ENCODE results near the gene FGF11.

DNA sequence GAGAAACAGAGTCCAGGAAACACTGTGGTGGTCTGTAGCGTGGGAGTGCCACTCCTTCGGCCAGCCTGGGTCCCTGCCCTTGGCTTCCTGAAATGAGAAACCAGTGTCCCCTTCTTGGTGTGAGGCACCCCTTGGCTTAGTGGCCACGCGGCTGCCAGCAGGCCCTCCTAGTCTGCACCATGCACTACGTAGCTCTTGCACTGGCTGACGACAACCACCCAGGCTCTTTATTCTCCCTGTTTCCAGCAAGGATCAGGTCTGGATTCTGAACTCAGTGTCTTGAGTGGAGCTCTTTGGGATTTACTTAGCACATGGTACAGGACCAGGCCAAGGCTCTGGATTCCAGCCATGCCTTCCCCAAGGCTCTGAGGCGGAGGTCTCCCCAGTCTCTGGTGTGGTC, 11.8 kb upstream of the FGF11 start:
- TF ChIP-seq POLR2A (IDR thresholded peaks at IDR 0.05; ENCODE audit: low read depth, low read length) (no peak), RFX5 (IDR thresholded peaks at IDR 0.05; ENCODE audit: low read depth, low read length) (no peak), FOS (IDR thresholded peaks at IDR 0.05; ENCODE audit: low read depth, low read length) (no peak), RCOR1 (IDR thresholded peaks at IDR 0.05; ENCODE audit: insufficient replicate concordance, low read length) (no peak), MXI1 (IDR thresholded peaks at IDR 0.05; ENCODE audit: borderline replicate concordance, low read depth, low read length) (no peak), USF2 (IDR thresholded peaks at IDR 0.05; ENCODE audit: low read depth, low read length) (no peak), BHLHE40 (IDR thresholded peaks at IDR 0.05; ENCODE audit: low read depth, low read length) (no peak), CEBPB (IDR thresholded peaks at IDR 0.05; ENCODE audit: low read depth, low read length) (no peak)
- TF ChIP-seq, protein P1, sequence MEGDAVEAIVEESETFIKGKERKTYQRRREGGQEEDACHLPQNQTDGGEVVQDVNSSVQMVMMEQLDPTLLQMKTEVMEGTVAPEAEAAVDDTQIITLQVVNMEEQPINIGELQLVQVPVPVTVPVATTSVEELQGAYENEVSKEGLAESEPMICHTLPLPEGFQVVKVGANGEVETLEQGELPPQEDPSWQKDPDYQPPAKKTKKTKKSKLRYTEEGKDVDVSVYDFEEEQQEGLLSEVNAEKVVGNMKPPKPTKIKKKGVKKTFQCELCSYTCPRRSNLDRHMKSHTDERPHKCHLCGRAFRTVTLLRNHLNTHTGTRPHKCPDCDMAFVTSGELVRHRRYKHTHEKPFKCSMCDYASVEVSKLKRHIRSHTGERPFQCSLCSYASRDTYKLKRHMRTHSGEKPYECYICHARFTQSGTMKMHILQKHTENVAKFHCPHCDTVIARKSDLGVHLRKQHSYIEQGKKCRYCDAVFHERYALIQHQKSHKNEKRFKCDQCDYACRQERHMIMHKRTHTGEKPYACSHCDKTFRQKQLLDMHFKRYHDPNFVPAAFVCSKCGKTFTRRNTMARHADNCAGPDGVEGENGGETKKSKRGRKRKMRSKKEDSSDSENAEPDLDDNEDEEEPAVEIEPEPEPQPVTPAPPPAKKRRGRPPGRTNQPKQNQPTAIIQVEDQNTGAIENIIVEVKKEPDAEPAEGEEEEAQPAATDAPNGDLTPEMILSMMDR (conservative IDR thresholded peaks at IDR 0.05; ENCODE audit: low read depth, low read length) = no peak
